Lower leg skin (tissue), 4 donors: Measurements from ENCODE around the gene RFC2. TPM values are rescaled to one million over a fixed set of nuclear protein-coding genes. Genes with fewer than 3 reads are reported as not detected.
A peak's percentile ranks its signal among the peaks of the same experiment; 100 is the strongest.

Source experiments
- DNase-seq, 2 donors: peaks; one replicate each; pipeline ENCODE4 v3.0.0-alpha.2; 2019; ENCODE audit warnings: low spot score in 2 of 2
- H3K4me3 ChIP-seq: fragments of 200-600 bp; sonication (generic); 2 replicates; pipeline ENCODE4 v1.5.1; 2017; ENCODE audit warnings: mild to moderate bottlenecking, low read depth; ENCODE audit not compliant: poor library complexity, severe bottlenecking
- CTCF ChIP-seq, 3 donors: fragments of 450-650 bp; IDR thresholded peaks; one replicate each; pipeline ENCODE4 v1.5.1; 2016; ENCODE audit warnings: antibody characterized with exemption in 3 of 3, mild to moderate bottlenecking in 3 of 3, moderate library complexity in 2 of 3
- POLR2A ChIP-seq, 2 donors: fragments of 450-650 bp; IDR thresholded peaks; one replicate each; pipeline ENCODE4 v1.6.1; 2016 to 2017; ENCODE audit warnings: antibody characterized with exemption in 2 of 2, mild to moderate bottlenecking in 1 of 2, moderate library complexity in 1 of 2
- WGBS, 2 donors: methylation state at CpG; one replicate each; pipeline ENCODE4 v1.1.5; 2018; 5-methylcytosine and 5-hydroxymethylcytosine counted together
- intact Hi-C: fragments of 100-400 bp; cut with DNase I; formaldehyde crosslinking; loops from one replicate; pipeline ENCODE4 v1.15.0; 2023; ENCODE audit warnings: low total_unique reads
- total RNA-seq, 4 donors: library from RNA; depleted of rRNA; stranded (reverse); fragments of >200 nt; gene quantifications; one replicate each; pipeline ENCODE4 v1.1.0, GENCODE V29; 2016

RFC2 gene
- total RNA-seq, 4 donors from 2014 or later, result 15.3 to 26.5 (median 23.9) TPM

GRCh38 chr7:74194686-74195085, 59.5 kb downstream of the RFC2 start:
- H3K4me3 ChIP-seq, result no peak overlapping the region
- WGBS, 2 donors, result 91 to 95% methylated on average over 14 of the region's 14 CpGs
- TF ChIP-seq POLR2A (IDR thresholded peaks at IDR 0.05), result no peak
- TF ChIP-seq CTCF (IDR thresholded peaks at IDR 0.05), result no peak
- intact Hi-C loops, result no loop called here
- DNase-seq, result peak in 1 of 2 donors; percentile 74

GRCh38 chr7:74193913-74194312, 60.3 kb downstream of the RFC2 start:
- TF ChIP-seq CTCF (IDR thresholded peaks at IDR 0.05) (no peak), POLR2A (IDR thresholded peaks at IDR 0.05) (no peak)
- DNase-seq, result peak in 1 of 2 donors; percentile 10
- intact Hi-C loops, result no loop called here
- H3K4me3 ChIP-seq, result no peak overlapping the region
- 92 to 94% methylated on average over 7 of the region's 7 CpGs for WGBS, 2 donors

GRCh38 chr7:74193054-74193453, 61.1 kb downstream of the RFC2 start:
- TF ChIP-seq CTCF (IDR thresholded peaks at IDR 0.05) (no peak), POLR2A (IDR thresholded peaks at IDR 0.05) (no peak)
- intact Hi-C loops, result no loop called here
- H3K4me3 ChIP-seq, result no peak overlapping the region
- DNase-seq, result peak in 1 of 2 donors; percentile 20
- WGBS, 2 donors, result 75 to 86% methylated on average over 8 of the region's 8 CpGs

GRCh38 chr7:74191231-74191630, 63.0 kb downstream of the RFC2 start:
- DNase-seq, result no peak
- intact Hi-C loops, result no loop called here
- no peak overlapping the region for H3K4me3 ChIP-seq
- TF ChIP-seq POLR2A (IDR thresholded peaks at IDR 0.05) (no peak), CTCF (IDR thresholded peaks at IDR 0.05) (no peak)
- 92% methylated on average over 9 of the region's 9 CpGs for WGBS, 2 donors

- no peak for DNase-seq
- 90 to 92% methylated on average over 7 of the region's 7 CpGs for WGBS, 2 donors
- TF ChIP-seq POLR2A (IDR thresholded peaks at IDR 0.05) (no peak), CTCF (IDR thresholded peaks at IDR 0.05) (no peak)
- intact Hi-C loops, result no loop called here
- no peak overlapping the region for H3K4me3 ChIP-seq
Observed at GRCh38 chr7:74190259-74190658, 63.9 kb downstream of the RFC2 start.

GRCh38 chr7:74187915-74188675, 66.1 kb downstream of the RFC2 start:
- TF ChIP-seq CTCF (IDR thresholded peaks at IDR 0.05), result no peak
- no peak overlapping the region for H3K4me3 ChIP-seq
- DNase-seq, result no peak
- 62 to 63% methylated on average over 11 of the region's 11 CpGs for WGBS, 2 donors
- intact Hi-C loops, result no loop called here
